Activated naive CD4-positive, alpha-beta T cell (primary cell): Measurements from ENCODE around the gene MYO7B.
"Not testable (repeated sequence)": the region's sequence is repeated elsewhere in the genome, so short reads cannot be mapped to it uniquely, and the experiment has no call there.

ENCODE experiments used
- DNase-seq, 4 experiments: peaks; one replicate each; lab custom pipeline; 2025; lab: John Stamatoyannopoulos, UW

The MYO7B gene

GRCh38 chr2:127524198-127524834 lies 11.2 kb upstream of the MYO7B start:
- DNase-seq, result not testable (repeated sequence)

- DNase-seq, result no peak
These were observed 9.8 kb upstream of the MYO7B start for GRCh38 chr2:127525691-127526131.

GRCh38 chr2:127526132-127527000 lies 9.1 kb upstream of the MYO7B start, which contains the start of gene IWS1:
Gene IWS1 (minus strand): TSS chr2:127526489. CDS start chr2:127526208, 281 bp downstream.
- DNase-seq, result peak; percentile 80 to 86 (median 84)

- no peak for DNase-seq
These were observed 8.3 kb upstream of the MYO7B start for GRCh38 chr2:127527001-127527804.

GRCh38 chr2:127528487-127528886 lies 7.0 kb upstream of the MYO7B start:
- DNase-seq, result no peak

- not testable (repeated sequence) for DNase-seq
These were observed 6.1 kb upstream of the MYO7B start for GRCh38 chr2:127529416-127529815.

- DNase-seq, result no peak
These were observed 5.0 kb upstream of the MYO7B start for GRCh38 chr2:127530245-127531140.

- DNase-seq, result no peak
These were observed 4.2 kb upstream of the MYO7B start for GRCh38 chr2:127531221-127531648.

GRCh38 chr2:127532296-127532695 lies 3.2 kb upstream of the MYO7B start:
- DNase-seq, result no peak

GRCh38 chr2:127535918-127536317 lies 435 bp downstream of the MYO7B start:
- no peak for DNase-seq

GRCh38 chr2:127536707-127537541 lies 1.4 kb downstream of the MYO7B start:
- DNase-seq, result no peak

- DNase-seq, result no peak
These were observed 2.2 kb downstream of the MYO7B start for GRCh38 chr2:127537644-127538043.

GRCh38 chr2:127541809-127542208 lies 6.3 kb downstream of the MYO7B start:
- DNase-seq, result no peak

- no peak for DNase-seq
These were observed 6.7 kb downstream of the MYO7B start for GRCh38 chr2:127542231-127542630.

GRCh38 chr2:127543013-127543501 lies 7.6 kb downstream of the MYO7B start:
- DNase-seq, result not testable (repeated sequence)

GRCh38 chr2:127545189-127545588 lies 9.7 kb downstream of the MYO7B start:
- DNase-seq, result no peak

GRCh38 chr2:127545796-127546195 lies 10.3 kb downstream of the MYO7B start:
- DNase-seq, result no peak

- no peak for DNase-seq
These were observed 11.3 kb downstream of the MYO7B start for GRCh38 chr2:127546797-127547196.

- DNase-seq, result no peak
These were observed 15.9 kb downstream of the MYO7B start for GRCh38 chr2:127551221-127551930.
